ENCODE measurements around the gene BASP1.

DNA sequence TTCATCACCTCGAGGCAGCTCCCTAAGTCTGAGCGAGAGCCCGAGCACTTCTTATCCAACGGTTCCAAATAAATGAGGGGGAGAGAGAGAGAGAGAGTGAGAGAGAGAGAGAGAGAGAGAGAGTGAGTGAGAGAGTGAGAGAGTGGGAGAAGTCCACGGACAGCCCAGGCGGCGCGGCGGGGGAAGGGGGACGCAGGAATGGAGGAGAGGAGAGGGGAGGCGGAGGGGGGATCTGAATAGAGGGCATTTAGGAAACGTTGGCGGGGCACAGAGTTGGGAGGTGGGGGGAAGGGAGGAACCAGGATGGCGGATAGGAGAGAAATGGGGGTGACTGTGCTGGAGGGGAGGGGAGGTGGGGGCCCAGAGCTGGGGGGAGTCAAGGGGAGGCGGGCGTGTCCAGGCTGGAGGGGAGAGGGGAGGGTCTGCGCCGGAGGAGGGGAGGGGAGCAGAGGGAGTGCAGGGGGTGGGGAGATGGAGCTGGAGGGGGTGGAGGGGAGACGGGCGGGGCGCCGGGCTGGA lies 398 bp upstream of the BASP1 start:
- TF ChIP-seq POLR2A (IDR thresholded peaks at IDR 0.05): no peak
- TF ChIP-seq, protein P1, sequence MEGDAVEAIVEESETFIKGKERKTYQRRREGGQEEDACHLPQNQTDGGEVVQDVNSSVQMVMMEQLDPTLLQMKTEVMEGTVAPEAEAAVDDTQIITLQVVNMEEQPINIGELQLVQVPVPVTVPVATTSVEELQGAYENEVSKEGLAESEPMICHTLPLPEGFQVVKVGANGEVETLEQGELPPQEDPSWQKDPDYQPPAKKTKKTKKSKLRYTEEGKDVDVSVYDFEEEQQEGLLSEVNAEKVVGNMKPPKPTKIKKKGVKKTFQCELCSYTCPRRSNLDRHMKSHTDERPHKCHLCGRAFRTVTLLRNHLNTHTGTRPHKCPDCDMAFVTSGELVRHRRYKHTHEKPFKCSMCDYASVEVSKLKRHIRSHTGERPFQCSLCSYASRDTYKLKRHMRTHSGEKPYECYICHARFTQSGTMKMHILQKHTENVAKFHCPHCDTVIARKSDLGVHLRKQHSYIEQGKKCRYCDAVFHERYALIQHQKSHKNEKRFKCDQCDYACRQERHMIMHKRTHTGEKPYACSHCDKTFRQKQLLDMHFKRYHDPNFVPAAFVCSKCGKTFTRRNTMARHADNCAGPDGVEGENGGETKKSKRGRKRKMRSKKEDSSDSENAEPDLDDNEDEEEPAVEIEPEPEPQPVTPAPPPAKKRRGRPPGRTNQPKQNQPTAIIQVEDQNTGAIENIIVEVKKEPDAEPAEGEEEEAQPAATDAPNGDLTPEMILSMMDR (IDR thresholded peaks at IDR 0.05): peak in 2 of 6 experiments; percentile 35 to 42
